Measurements from ENCODE around the gene AATF.

The AATF gene

DNA sequence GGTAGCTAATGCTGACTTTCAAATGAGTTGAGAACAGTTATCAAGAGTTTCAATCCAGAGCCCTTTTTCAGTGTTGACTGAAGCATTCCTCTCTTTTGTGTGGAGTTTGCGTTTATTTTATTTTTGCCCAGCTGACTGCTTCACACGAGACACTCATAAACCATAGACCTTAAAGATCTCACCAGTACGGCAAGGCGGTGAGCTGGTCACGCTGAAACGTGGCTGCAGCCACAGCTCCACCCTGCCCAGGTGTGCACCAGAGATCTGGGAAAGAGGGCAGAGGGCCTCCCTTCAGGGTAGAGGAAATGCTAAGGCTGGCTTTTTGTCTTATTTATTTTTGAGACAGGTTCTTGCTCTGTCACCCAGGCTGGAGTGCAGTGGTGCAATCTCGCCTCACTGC is 112.2 kb downstream of the AATF start:
- CTCF ChIA-PET, result interaction anchor here (0.8 to 4.2 kb wide), 4 partner anchors 11 to 458 kb away, joined by 3 to 46 read pairs (median 4); no protein-coding TSS in a partner anchor
- no peak for DNase-seq (ENCODE audit: low read depth, low spot score)
- no peak overlapping the region for H3K4me3 ChIP-seq (ENCODE audit: low read depth, low read length)
- TF ChIP-seq CTCF (IDR thresholded peaks at IDR 0.05; ENCODE audit: insufficient read depth, low read length, missing control alignments), result no peak
- POLR2A ChIA-PET, result no interaction called here

GRCh38 chr17:37062021-37062420 is 113.3 kb downstream of the AATF start:
- ChIA-PET CTCF (interaction anchor here (0.8 to 4.2 kb wide), 3 partner anchors 15 to 459 kb away, joined by 3 to 46 read pairs (median 4); no protein-coding TSS in a partner anchor), POLR2A (no interaction called here)
- DNase-seq (ENCODE audit: low read depth, low spot score), result no peak
- no peak overlapping the region for H3K4me3 ChIP-seq (ENCODE audit: low read depth, low read length)
- TF ChIP-seq CTCF (IDR thresholded peaks at IDR 0.05; ENCODE audit: insufficient read depth, low read length, missing control alignments), result no peak

GRCh38 chr17:37064206-37064605 is 115.5 kb downstream of the AATF start:
- H3K4me3 ChIP-seq (ENCODE audit: low read depth, low read length), result no peak overlapping the region
- no peak for DNase-seq (ENCODE audit: low read depth, low spot score)
- no peak for TF ChIP-seq CTCF (IDR thresholded peaks at IDR 0.05; ENCODE audit: insufficient read depth, low read length, missing control alignments)
- CTCF ChIA-PET, result interaction anchor here (1.4 kb wide), 1 partner anchor 17 kb away, joined by 6 read pairs; no protein-coding TSS in a partner anchor
- POLR2A ChIA-PET, result no interaction called here

DNA sequence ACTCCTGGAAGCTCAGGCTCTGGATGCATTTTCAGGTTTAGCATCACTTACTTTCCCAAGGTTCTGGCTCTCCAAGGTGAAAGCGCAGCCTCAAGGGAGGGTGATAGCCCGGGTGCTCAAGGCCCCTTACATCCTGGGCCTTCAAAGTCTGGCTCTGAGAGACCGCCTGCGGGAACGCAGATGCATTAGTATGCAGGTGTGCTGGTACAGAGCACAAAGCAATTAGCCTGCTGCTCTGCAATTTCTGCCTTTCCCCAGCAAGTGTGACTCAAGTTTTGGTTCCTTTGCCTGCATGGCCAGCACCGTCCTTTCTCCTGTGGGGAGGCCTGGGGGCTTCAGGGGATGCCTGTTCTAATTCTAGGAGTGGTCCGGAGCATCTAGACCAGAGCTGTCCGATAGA is 116.2 kb downstream of the AATF start:
- TF ChIP-seq CTCF (IDR thresholded peaks at IDR 0.05; ENCODE audit: insufficient read depth, low read length, missing control alignments), result no peak
- DNase-seq (ENCODE audit: low read depth, low spot score), result no peak
- no peak overlapping the region for H3K4me3 ChIP-seq (ENCODE audit: low read depth, low read length)
- ChIA-PET CTCF (interaction anchor here (0.9 to 1.5 kb wide), 2 partner anchors 18 to 439 kb away, joined by 3 to 6 read pairs; no protein-coding TSS in a partner anchor), POLR2A (no interaction called here)

DNA sequence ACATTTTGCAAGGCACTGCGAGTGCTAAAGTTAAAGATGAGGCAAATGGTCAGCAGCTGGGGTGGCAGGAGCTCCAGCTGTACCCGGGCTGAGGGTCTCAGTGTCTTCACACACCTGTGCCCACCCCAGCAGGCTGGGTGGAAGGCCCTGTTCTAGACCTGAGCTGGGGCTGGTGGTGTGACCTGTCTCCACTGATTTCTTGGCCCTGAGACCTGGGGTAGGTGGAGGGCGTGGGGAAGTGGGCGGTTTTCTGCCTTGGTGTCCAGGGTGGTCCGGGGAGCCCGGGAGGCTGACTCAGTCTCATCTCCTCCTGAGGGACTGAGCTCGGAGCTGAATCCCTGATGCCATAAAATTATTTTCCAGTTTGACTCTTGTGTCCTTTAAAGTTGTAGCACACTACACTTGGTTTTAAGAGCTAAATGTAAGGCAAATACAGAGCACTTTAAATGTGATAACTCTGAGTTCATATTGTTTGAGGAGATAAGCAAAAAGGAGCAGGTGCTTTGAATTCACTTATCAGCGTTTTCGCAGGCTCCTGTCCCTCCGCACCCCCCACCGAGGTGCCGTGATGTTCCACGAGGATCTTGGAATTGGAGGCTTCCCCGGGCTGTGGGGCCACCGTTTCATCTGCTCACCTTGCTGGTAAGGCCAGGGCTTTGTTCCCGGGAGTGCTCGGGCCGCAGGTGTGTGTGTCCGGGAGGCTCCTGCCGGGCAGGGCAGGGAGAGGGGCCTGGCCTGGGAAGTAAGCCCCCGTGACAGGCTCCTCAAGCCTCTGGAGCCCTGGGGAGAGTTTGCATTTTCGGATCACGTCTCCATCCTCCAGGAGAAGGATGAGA is 117.0 kb downstream of the AATF start:
- CTCF ChIA-PET, result interaction anchor here (0.9 to 1.5 kb wide), 2 partner anchors 18 to 440 kb away, joined by 3 to 6 read pairs; no protein-coding TSS in a partner anchor
- TF ChIP-seq CTCF (IDR thresholded peaks at IDR 0.05; ENCODE audit: insufficient read depth, low read length, missing control alignments), result no peak
- no peak overlapping the region for H3K4me3 ChIP-seq (ENCODE audit: low read depth, low read length)
- DNase-seq (ENCODE audit: low read depth, low spot score), result no peak
- POLR2A ChIA-PET, result no interaction called here

All from AG04449 (cell line).